Activated naive CD4-positive, alpha-beta T cell treated with Interleukin-2 at 50 U/mL for 16 hours (primary cell): ENCODE data around the gene SYCE1.
"Not testable (repeated sequence)": the region's sequence is repeated elsewhere in the genome, so short reads cannot be mapped to it uniquely, and the experiment has no call there.

ENCODE experiments used
- DNase-seq: peaks from one replicate; pipeline ENCODE4 v3.0.0-alpha.2; 2020

Gene SYCE1, protein sequence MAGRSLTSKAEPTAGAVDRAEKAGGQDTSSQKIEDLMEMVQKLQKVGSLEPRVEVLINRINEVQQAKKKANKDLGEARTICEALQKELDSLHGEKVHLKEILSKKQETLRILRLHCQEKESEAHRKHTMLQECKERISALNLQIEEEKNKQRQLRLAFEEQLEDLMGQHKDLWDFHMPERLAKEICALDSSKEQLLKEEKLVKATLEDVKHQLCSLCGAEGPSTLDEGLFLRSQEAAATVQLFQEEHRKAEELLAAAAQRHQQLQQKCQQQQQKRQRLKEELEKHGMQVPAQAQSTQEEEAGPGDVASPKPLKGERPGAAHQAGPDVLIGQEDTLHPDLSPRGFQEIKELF

DNA sequence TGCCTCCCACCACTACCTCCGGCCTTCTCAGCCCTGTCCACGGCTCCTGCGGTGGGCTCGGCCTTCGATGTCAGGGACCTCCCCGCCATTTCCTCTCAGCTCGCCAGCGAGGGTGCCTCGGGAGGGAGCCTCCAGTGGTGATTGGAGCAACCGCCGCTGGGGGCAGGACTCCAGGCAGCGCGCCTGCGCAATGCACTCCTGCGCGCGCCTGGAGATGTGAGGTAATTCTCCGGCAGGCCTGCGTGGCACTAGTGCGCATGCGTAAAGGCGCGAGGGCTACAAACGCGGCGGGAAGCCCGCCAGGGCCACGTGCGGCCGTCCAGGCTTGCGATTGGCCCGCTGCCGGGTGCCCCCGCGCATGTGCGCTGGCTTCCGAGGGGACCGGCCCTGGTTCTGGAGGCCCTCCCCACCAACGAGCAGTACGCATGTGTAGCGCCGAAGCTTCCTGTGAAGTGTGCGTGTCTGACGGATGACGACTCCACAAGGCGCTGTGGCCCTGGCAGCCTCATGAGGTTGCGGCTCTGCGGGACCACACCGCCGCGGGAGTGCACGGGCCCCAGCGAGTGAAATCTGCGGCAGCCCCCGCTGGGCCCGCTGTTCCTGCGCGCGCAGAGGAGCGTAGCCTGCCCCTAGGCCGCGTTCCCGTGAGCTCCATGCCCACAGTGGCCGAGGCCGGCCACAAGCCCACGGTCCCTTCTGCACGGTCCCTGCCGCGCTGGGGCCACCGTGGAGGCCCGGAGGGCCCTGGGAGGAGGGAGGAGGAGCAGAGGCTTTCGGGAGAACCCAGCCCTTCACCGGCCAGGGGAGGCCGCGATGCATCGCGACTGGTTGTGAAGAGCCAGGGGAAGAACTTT lies at the start of gene SYCE1:
Gene SYCE1 (minus strand): TSS at position 143 of the 854 bp plus-strand sequence. CDS start 54 bp downstream, at position 89.
- DNase-seq = no peak

- DNase-seq = no peak
Measured at GRCh38 chr10:133614830-133615580, 49.6 kb upstream of the SYCE1 start.

GRCh38 chr10:133613699-133614098 lies 48.3 kb upstream of the SYCE1 start:
- DNase-seq = no peak

GRCh38 chr10:133611079-133611478 lies 45.7 kb upstream of the SYCE1 start:
- no peak for DNase-seq

- no peak for DNase-seq
Measured at GRCh38 chr10:133608855-133609254, 43.5 kb upstream of the SYCE1 start.

DNA sequence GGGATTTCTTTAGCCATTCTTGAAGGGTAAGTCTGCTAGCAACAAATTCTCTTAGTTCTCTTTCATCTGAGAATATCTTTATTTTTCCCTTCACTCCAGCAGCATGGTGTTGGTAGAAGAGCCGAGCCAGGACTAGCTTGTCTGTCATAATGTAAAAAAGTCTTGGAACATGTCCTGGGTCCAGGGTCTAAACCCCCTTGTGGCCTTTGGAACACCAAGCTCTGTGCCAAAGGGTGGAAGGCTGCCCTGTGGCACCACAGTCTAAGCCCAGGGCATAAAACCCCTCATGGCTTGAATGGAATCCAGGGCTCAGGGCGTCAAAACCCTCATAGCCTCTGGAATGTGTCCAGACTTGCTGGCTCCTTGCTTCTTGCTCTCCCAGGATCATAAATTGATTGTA lies 38.1 kb upstream of the SYCE1 start:
- not testable (repeated sequence) for DNase-seq

DNA sequence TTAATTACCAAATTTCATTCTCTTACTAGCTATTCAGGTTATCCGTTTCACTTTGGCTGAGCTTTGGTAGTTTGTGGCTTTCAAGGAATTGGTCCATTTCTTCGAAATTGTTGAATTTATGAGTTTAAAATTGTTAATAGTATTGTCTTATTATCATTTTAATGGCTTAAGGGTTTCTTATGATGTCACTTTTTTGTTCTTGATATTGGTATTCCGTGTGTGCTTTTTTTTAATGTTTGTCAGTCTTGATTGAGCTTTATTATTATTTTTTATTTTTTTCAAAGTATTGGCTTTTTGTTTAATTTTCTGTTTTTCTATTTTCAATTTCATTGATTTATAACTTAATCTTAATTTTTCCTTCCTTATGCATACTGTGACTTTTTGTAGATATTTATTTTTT lies 35.3 kb upstream of the SYCE1 start:
- DNase-seq = no peak

DNA sequence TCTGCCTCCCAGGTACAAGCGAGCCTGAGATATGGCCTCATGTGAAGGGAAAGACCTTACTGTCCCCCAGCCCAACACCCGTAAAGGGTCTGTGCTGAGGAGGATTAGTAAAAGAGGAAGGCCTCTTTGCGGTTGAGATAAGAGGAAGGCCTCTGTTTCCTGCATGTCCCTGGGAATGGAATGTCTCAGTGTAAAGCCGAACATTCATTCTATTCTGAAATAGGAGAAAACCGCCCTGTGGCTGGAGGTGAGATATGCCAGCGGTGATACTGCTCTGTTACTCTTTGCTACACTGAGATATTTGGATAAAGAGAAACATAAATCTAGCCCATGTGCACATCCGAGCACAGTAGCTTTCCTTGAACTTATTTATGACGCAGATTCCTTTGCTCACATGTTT lies 34.5 kb upstream of the SYCE1 start:
- DNase-seq = not testable (repeated sequence)

DNA sequence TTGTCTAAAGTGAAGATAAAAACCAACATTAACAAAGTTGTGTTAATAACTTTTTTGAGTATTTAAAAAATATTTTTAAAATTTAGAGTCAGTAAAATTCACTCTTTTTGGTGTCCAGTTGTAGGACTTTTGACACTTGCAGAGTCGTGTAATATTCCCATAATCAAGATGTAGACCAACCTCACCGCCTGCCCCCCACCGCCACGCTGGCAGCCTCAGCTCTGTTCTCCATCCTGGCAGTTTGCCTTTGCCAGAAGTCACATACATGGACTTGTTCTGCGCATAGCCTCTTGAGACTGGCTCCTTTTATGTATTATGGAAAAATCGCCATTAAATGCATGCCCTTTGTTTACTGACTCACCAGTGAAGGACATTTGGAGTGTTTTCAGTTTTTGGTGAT lies 27.3 kb upstream of the SYCE1 start:
- no peak for DNase-seq

GRCh38 chr10:133590970-133591359 lies 25.6 kb upstream of the SYCE1 start:
- no peak for DNase-seq

DNA sequence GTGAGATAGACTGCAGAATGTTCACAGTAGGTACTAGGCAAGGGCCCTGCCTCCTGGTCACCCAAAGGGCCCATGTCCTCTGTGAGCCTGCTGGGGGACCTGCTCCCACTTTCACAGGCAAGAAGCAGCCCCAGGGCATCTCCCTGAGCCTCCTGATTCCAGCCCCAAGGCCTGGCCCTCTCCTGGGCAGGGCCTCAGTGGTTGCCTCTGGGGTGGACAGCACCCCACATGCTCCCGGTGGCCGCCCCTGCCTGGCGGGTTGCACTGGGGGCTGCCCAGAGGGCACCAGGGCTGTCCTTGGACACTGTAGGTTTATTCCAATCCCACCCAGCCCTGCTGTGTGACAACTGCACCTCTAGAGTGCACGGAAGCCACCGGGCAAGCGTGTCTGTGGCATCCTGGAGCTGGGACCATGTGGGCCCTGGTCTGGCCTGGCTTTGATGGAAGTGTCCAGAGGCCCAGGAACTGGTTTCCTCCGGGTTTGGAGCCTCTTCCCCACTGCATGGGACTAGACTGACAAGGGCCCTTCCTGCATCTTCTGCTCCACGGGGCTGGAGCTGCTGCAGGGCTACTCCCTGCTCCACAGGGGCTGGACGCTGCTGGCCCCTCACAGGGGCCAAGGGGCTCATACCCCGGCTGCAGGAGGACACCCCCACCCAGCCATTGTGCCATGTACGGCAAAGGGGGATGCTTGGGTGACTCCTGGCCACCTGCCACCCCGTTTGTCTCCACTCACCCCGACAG lies 25.0 kb upstream of the SYCE1 start:
- DNase-seq = no peak

DNA sequence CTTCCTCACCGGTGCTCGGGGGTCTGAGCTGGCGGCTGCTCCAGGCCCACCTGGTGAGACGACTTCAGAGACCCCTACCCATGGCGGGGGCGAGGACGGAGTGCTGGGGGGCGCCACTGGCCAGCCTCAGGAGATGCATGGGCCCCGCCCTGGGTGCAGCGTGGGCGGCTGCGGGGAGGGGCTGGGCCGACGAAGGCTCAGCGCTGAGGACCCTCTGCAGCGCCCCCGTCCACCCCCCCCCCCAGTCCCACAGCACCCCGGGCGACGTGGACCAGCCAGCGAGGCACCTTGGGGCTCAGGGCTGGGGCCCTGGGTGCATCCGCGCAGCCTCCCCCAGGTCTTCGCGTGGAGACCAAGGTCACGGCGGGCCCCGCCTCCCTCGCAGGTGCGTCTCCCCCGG lies 11.7 kb upstream of the SYCE1 start:
- not testable (repeated sequence) for DNase-seq

GRCh38 chr10:133573460-133573859 lies 8.1 kb upstream of the SYCE1 start:
- not testable (repeated sequence) for DNase-seq

- not testable (repeated sequence) for DNase-seq
Measured at GRCh38 chr10:133572055-133572454, 6.7 kb upstream of the SYCE1 start.

GRCh38 chr10:133569801-133570200 lies 4.4 kb upstream of the SYCE1 start:
- DNase-seq = not testable (repeated sequence)

DNA sequence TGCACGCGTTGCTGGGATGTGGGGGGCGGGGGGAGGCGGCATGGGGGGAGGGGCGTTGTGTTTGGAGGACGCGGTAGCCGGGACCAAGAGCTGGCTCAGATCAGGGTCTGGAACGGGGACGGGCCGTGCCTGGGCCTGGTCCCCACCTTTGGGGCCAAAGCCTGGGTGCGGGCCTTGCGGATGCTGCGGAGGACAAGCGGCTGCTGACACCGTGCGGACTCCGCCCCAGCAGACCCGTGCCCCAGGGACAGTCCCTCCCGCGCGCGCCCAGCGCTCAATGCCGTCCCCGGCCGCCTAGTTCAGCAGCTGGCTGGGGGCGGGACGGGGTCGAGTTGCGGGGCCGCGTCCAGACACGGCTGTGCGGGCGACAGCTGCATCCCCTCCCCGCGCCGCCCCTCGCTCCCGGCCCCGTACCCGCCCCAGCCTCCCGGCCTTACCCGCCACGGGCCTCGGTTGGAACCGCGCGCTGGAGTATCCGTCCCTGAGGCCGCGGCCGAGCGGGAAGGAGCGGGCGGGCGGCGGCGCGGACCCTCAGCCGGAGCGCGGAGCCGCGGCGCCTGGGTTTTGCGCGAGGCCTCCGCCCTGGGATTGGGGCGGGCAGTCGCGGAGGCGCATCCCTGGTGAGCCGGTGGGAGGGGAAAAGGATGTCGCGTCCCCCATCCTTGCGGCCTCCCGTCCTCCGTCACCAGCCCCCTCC lies 3.6 kb upstream of the SYCE1 start:
- DNase-seq = not testable (repeated sequence)

- DNase-seq = no peak
Measured at GRCh38 chr10:133568287-133568614, 2.9 kb upstream of the SYCE1 start.

GRCh38 chr10:133567609-133568286 lies 2.4 kb upstream of the SYCE1 start:
- DNase-seq = no peak

- DNase-seq = no peak
Measured at GRCh38 chr10:133567119-133567518, 1.7 kb upstream of the SYCE1 start.

GRCh38 chr10:133564816-133565215 lies 567 bp downstream of the SYCE1 start:
- no peak for DNase-seq

GRCh38 chr10:133559216-133559615 lies 6.2 kb downstream of the SYCE1 start:
- no peak for DNase-seq
